ENCODE data around the gene TMEM117.

DNA sequence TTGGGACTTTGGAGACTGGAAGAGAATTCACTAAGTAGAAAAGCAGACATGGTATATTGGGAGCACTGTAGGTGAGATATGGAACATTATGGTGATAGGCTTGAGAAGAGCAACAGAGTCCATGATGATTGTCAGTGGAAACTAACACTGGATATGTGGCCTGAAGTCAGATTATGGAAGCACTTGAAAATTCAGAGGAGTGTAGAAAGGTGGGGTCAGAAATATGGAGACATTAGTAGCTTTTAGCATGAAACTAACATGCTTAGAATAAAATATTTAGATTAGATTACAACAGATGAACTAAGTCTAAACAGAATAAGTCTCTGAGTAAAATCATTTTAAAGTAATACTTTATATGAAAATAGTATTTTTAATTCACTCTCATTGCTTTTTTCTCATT, 499.1 kb downstream of the TMEM117 start:
- TF ChIP-seq CTCF (IDR thresholded peaks at IDR 0.05; ENCODE audit: low read depth, low read length): no peak
- TF ChIP-seq POLR2A (IDR thresholded peaks at IDR 0.05; ENCODE audit: extremely low read depth, insufficient read length): no peak
- TF ChIP-seq, protein P1, sequence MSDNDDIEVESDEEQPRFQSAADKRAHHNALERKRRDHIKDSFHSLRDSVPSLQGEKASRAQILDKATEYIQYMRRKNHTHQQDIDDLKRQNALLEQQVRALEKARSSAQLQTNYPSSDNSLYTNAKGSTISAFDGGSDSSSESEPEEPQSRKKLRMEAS (IDR thresholded peaks at IDR 0.05; ENCODE audit: low read depth, low read length): no peak
- TF ChIP-seq MYC (IDR thresholded peaks at IDR 0.05; ENCODE audit: low read depth, low read length): no peak

Data from NB4 (cell line).